HG03520 (cell line): ENCODE results near the gene MTFMT.

Source experiments
- ATAC-seq: cut with Tn5 transposase; IDR thresholded peaks from one replicate; pipeline ENCODE4 v1.9.1; 2021; ENCODE audit warnings: mild to moderate bottlenecking, moderate library complexity; ENCODE audit not compliant: unreplicated experiment

MTFMT gene

GRCh38 chr15:64989416-64990167 lies 39.8 kb downstream of the MTFMT start, which contains the start of gene SPG21:
SPG21 (minus strand) TSS chr15:64989914; CDS start chr15:64983569, 6,345 bp downstream.
- peak; percentile 93 for ATAC-seq

- no peak for ATAC-seq
These were observed 42.3 kb downstream of the MTFMT start for GRCh38 chr15:64987136-64987535.

GRCh38 chr15:64985366-64986033 lies 43.9 kb downstream of the MTFMT start:
- no peak for ATAC-seq

GRCh38 chr15:64982472-64982871 lies 47.0 kb downstream of the MTFMT start:
- ATAC-seq: no peak

GRCh38 chr15:64981812-64982431 lies 47.5 kb downstream of the MTFMT start:
- no peak for ATAC-seq

GRCh38 chr15:64979252-64979710 lies 50.2 kb downstream of the MTFMT start:
- ATAC-seq: no peak

- ATAC-seq: no peak
These were observed 54.0 kb downstream of the MTFMT start for GRCh38 chr15:64975390-64975789.

- no peak for ATAC-seq
These were observed 58.7 kb downstream of the MTFMT start for GRCh38 chr15:64970698-64971097.

GRCh38 chr15:64969401-64969800 lies 60.0 kb downstream of the MTFMT start:
- ATAC-seq: no peak

GRCh38 chr15:64961013-64961412 lies 68.4 kb downstream of the MTFMT start:
- no peak for ATAC-seq

GRCh38 chr15:64960153-64960552 lies 69.3 kb downstream of the MTFMT start:
- ATAC-seq: no peak

GRCh38 chr15:64959128-64959527 lies 70.3 kb downstream of the MTFMT start:
- no peak for ATAC-seq

GRCh38 chr15:64954395-64954794 lies 75.0 kb downstream of the MTFMT start:
- no peak for ATAC-seq

- no peak for ATAC-seq
These were observed 77.5 kb downstream of the MTFMT start for GRCh38 chr15:64951777-64952418.
